GM21515 (cell line): Measurements from ENCODE around the gene GPS2.

Source experiments
- ATAC-seq: cut with Tn5 transposase; IDR thresholded peaks from one replicate; pipeline ENCODE4 v1.9.1; 2021; ENCODE audit not compliant: unreplicated experiment

The GPS2 gene

GRCh38 chr17:7318121-7318860, 3.1 kb upstream of the GPS2 start:
- ATAC-seq = no peak

GRCh38 chr17:7317161-7317803, 2.1 kb upstream of the GPS2 start:
- no peak for ATAC-seq

GRCh38 chr17:7315570-7316235, 543 bp upstream of the GPS2 start:
- no peak for ATAC-seq

- no peak for ATAC-seq
Observed at GRCh38 chr17:7313890-7314718, 1.1 kb downstream of the GPS2 start.

GRCh38 chr17:7313088-7313889, 1.9 kb downstream of the GPS2 start:
- ATAC-seq = no peak

GRCh38 chr17:7312432-7313087, 2.6 kb downstream of the GPS2 start:
- ATAC-seq = no peak

GRCh38 chr17:7311110-7311705, 4.0 kb downstream of the GPS2 start:
- no peak for ATAC-seq

- ATAC-seq = no peak
Observed at GRCh38 chr17:7309628-7310027, 5.5 kb downstream of the GPS2 start.

- no peak for ATAC-seq
Observed at GRCh38 chr17:7308625-7309433, 6.3 kb downstream of the GPS2 start.

- peak; percentile 5 for ATAC-seq
Observed at GRCh38 chr17:7307686-7308624, 7.2 kb downstream of the GPS2 start.

- ATAC-seq = peak; percentile 63
Observed at GRCh38 chr17:7306911-7307685, 8.1 kb downstream of the GPS2 start, which contains the start of gene EIF5A. Gene EIF5A, plus strand, starts transcription at chr17:7307628. Its CDS starts 2,008 bp downstream, at chr17:7309636.

- no peak for ATAC-seq
Observed at GRCh38 chr17:7304179-7304578, 11.0 kb downstream of the GPS2 start.

GRCh38 chr17:7296189-7296861, 18.8 kb downstream of the GPS2 start:
- ATAC-seq = no peak

- ATAC-seq = no peak
Observed at GRCh38 chr17:7295230-7296180, 19.7 kb downstream of the GPS2 start.

GRCh38 chr17:7294614-7295153, 20.5 kb downstream of the GPS2 start, which contains the start of gene YBX2:
Gene YBX2, minus strand, starts transcription at chr17:7294639. Its CDS starts 139 bp downstream, at chr17:7294500.
- ATAC-seq = no peak
